ENCODE results near the gene ERGIC3.

Gene ERGIC3

DNA sequence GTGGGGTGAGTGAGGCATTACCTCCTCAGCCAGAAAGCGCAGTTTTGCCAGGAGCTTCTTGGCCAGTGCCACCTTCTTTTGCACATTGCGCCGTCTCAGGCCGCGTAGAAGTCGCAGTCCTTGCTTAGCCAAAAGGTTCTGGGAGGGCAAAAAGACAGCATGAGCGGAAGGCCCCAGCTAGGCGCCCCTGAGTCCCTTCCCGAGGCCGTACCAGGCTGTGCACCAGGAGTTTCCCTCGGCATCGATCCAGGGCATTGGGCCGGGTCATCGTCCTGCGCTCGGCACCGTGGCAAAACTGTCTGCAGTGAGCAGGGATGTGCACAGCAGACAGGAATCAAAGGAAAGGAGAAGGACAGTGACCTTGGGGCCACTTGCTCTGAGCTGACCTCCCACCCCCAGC lies 53.6 kb downstream of the ERGIC3 start:
- DNase-seq (ENCODE audit: low spot score in 2 of 2): no peak
- H3K36me3 Mint-ChIP-seq: no peaks in the 10 kb centered on the region
- no peak for ATAC-seq
- no peaks in the 10 kb centered on the region for H3K9me3 Mint-ChIP-seq
- H3K27ac Mint-ChIP-seq: no peak overlapping the region
- peaks cover under 1% of the 10 kb centered on the region for H3K4me1 Mint-ChIP-seq
- no peak overlapping the region for H3K4me3 Mint-ChIP-seq

DNA sequence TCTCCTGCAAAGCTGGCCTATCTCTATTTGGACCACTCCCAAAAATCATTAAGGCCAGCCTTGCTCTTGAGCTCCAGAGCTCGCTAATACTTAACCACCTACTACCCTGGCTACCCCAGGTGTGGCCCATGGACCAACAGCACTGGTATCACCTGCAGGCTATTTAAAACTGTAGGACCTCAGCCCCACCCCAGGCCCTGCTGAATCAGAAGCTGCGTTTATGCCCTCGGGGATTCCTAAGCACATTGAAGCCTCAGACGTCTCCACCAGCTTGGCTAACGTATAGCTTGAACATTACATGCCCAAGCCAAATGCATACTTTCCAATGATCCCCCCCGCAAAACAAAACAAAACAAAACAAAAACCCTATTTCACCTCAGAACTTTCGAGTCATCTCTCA lies 54.0 kb downstream of the ERGIC3 start:
- no peaks in the 10 kb centered on the region for H3K36me3 Mint-ChIP-seq
- peaks cover 5% of the 10 kb centered on the region for H3K4me1 Mint-ChIP-seq
- DNase-seq (ENCODE audit: low spot score in 2 of 2) (no peak), ATAC-seq (no peak)
- H3K27ac Mint-ChIP-seq: no peak overlapping the region
- no peak overlapping the region for H3K4me3 Mint-ChIP-seq
- H3K9me3 Mint-ChIP-seq: no peaks in the 10 kb centered on the region

DNA sequence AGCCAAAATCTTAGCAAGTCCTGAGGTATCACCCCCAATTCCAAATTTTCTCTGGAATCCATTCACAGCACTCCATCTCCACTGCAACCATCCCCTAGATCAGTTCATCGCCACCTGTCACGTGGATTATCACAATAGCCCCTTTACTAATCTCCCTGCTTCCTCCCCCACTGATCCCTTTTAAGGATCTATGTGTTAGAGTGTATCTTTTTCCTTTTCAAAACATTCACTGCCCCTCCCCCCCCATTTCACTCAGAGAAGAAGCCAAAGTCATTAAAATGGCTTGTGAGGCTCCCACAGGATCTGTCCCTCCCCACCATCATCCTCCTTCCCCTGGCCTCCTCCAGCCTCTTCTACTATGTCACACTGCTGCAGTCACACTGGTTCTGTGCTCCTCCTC lies 55.3 kb downstream of the ERGIC3 start:
- DNase-seq (ENCODE audit: low spot score in 2 of 2) (no peak), ATAC-seq (no peak)
- Mint-ChIP-seq H3K27ac (no peak overlapping the region), H3K36me3 (no peaks in the 10 kb centered on the region), H3K4me3 (no peak overlapping the region), H3K9me3 (no peaks in the 10 kb centered on the region), H3K4me1 (peaks cover 12% of the 10 kb centered on the region)

GRCh38 chr20:35598476-35598875 lies 56.6 kb downstream of the ERGIC3 start:
- ATAC-seq: no peak
- Mint-ChIP-seq H3K27ac (no peak overlapping the region), H3K36me3 (no peaks in the 10 kb centered on the region), H3K9me3 (no peaks in the 10 kb centered on the region), H3K4me3 (no peak overlapping the region), H3K4me1 (peaks cover 12% of the 10 kb centered on the region)
- no peak for DNase-seq (ENCODE audit: low spot score in 2 of 2)

DNA sequence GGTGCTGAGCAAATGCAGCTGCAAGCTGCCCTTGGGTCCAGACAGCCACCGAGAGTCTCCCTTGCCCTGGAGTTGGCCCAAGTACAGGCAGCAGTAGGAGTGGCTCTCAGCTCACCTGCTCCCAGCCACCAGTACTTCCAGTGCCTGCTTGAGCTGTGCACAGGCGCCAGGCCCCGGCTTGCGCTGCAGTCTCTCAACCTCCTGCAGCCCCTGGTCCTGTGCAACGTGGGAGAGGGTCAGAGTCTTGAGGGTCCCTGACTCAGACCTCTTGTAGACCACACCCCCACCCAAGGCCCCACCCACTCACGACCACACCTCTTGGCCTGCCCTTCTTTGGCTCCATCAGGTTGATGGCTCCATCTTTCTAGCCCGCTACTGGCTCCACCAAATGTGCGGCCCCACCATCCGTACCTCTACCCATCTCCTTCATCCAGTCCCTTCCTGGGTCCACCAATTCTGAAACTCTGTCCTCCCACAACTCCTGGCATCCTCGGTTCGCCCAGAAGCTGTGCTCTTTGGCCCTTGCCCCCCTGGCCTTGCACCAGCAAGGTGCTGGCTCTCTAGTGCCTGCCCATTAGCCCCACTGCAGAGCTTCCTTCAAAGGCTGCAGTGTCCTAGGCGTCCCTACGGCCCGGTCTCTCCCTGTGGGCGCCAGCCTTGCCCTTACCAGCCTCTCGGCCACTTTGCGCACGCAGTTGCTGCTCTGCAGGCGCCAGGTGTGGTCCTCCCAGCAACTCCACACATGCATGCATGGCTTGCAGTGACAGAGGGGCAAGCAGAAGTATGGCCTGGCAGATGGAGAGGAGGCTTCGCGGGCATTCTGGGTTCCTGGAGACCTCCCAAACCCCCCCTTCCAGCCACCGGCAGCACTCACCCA lies 57.3 kb downstream of the ERGIC3 start:
- ATAC-seq (no peak), DNase-seq (ENCODE audit: low spot score in 2 of 2) (no peak)
- Mint-ChIP-seq H3K4me1 (peaks cover 12% of the 10 kb centered on the region), H3K36me3 (no peaks in the 10 kb centered on the region), H3K9me3 (no peaks in the 10 kb centered on the region), H3K27ac (no peak overlapping the region), H3K4me3 (no peak overlapping the region)

GRCh38 chr20:35599776-35600120 lies 57.9 kb downstream of the ERGIC3 start:
- DNase-seq (ENCODE audit: low spot score in 2 of 2) (no peak), ATAC-seq (no peak)
- Mint-ChIP-seq H3K27ac (no peak overlapping the region), H3K4me1 (peaks cover 12% of the 10 kb centered on the region), H3K36me3 (no peaks in the 10 kb centered on the region), H3K4me3 (no peak overlapping the region), H3K9me3 (no peaks in the 10 kb centered on the region)

- H3K27ac Mint-ChIP-seq: no peak overlapping the region
- H3K9me3 Mint-ChIP-seq: no peaks in the 10 kb centered on the region
- DNase-seq (ENCODE audit: low spot score in 2 of 2): no peak
- ATAC-seq: no peak
- H3K4me1 Mint-ChIP-seq: peaks cover 12% of the 10 kb centered on the region
- H3K36me3 Mint-ChIP-seq: no peaks in the 10 kb centered on the region
- peak overlapping the region; percentile 74 for H3K4me3 Mint-ChIP-seq
Observed at GRCh38 chr20:35600176-35600992, 58.5 kb downstream of the ERGIC3 start.

- no peaks in the 10 kb centered on the region for H3K9me3 Mint-ChIP-seq
- H3K4me3 Mint-ChIP-seq: peak overlapping the region; percentile 74
- H3K36me3 Mint-ChIP-seq: no peaks in the 10 kb centered on the region
- no peak overlapping the region for H3K27ac Mint-ChIP-seq
- DNase-seq (ENCODE audit: low spot score in 2 of 2): peak; percentile 59 to 81
- peak; percentile 88 for ATAC-seq
- H3K4me1 Mint-ChIP-seq: peaks cover 12% of the 10 kb centered on the region
Observed at GRCh38 chr20:35600993-35601973, 59.4 kb downstream of the ERGIC3 start.

DNA sequence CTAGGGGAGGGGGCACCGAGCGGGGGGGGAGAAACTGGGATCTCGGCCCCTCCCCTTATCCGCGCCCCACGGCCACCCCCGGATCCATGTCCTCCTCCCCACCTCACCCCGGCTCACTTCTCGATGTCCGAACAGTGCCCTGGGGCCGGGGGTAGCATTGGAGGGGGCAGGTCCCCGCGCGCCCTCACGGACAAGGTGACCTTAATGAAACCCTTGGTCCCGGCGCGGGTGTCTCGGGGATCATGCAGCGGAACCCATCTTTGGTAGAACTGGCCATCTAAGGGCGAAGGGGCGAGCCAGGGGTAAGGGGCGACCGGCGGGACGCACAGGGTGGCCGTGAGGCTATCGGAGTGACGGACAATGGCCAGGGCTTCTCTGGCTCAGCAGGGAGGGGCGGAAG lies 60.1 kb downstream of the ERGIC3 start:
- no peaks in the 10 kb centered on the region for H3K9me3 Mint-ChIP-seq
- no peak for ATAC-seq
- no peaks in the 10 kb centered on the region for H3K36me3 Mint-ChIP-seq
- H3K4me3 Mint-ChIP-seq: peak overlapping the region; percentile 74
- DNase-seq (ENCODE audit: low spot score in 2 of 2): no peak
- H3K27ac Mint-ChIP-seq: no peak overlapping the region
- H3K4me1 Mint-ChIP-seq: peaks cover 15% of the 10 kb centered on the region

- Mint-ChIP-seq H3K9me3 (no peaks in the 10 kb centered on the region), H3K27ac (no peak overlapping the region), H3K4me1 (peaks cover 17% of the 10 kb centered on the region), H3K4me3 (peak overlapping the region; percentile 74), H3K36me3 (no peaks in the 10 kb centered on the region)
- ATAC-seq (no peak), DNase-seq (ENCODE audit: low spot score in 2 of 2) (no peak)
Observed at GRCh38 chr20:35602851-35603495, 61.1 kb downstream of the ERGIC3 start.

- H3K4me1 Mint-ChIP-seq: peaks cover 17% of the 10 kb centered on the region
- no peak overlapping the region for H3K27ac Mint-ChIP-seq
- no peak overlapping the region for H3K4me3 Mint-ChIP-seq
- DNase-seq (ENCODE audit: low spot score in 2 of 2) (no peak), ATAC-seq (no peak)
- H3K9me3 Mint-ChIP-seq: no peaks in the 10 kb centered on the region
- no peaks in the 10 kb centered on the region for H3K36me3 Mint-ChIP-seq
Observed at GRCh38 chr20:35603695-35604448, 62.0 kb downstream of the ERGIC3 start.

GRCh38 chr20:35604449-35604747 lies 62.5 kb downstream of the ERGIC3 start:
- H3K4me3 Mint-ChIP-seq: no peak overlapping the region
- peaks cover 17% of the 10 kb centered on the region for H3K4me1 Mint-ChIP-seq
- no peak overlapping the region for H3K27ac Mint-ChIP-seq
- no peaks in the 10 kb centered on the region for H3K9me3 Mint-ChIP-seq
- DNase-seq (ENCODE audit: low spot score in 2 of 2) (no peak), ATAC-seq (no peak)
- H3K36me3 Mint-ChIP-seq: no peaks in the 10 kb centered on the region

DNA sequence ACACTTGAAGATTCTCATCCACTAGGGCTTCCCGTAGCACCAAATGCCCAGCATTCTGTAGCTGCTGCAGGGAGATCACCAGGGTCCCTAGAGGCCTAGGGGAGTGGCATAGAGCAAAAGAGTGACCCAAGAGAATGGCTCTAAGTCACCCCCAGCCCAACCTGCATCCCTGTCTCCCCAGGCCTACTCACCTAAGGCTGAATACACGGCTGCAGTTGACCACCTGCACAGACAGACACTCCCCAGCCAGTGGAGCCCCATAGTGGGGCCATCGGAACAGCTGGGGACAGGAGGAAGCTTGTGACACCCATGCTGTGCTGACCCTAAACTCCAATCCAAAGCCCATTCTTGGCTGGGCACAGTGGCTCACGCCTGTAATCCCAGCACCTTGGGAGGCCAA lies 64.2 kb downstream of the ERGIC3 start:
- ATAC-seq: no peak
- no peak overlapping the region for H3K27ac Mint-ChIP-seq
- H3K9me3 Mint-ChIP-seq: no peaks in the 10 kb centered on the region
- H3K4me1 Mint-ChIP-seq: peaks cover 10% of the 10 kb centered on the region
- no peak overlapping the region for H3K4me3 Mint-ChIP-seq
- DNase-seq (ENCODE audit: low spot score in 2 of 2): no peak
- H3K36me3 Mint-ChIP-seq: no peaks in the 10 kb centered on the region
